Measurements from ENCODE around the gene PSMD9. TPM values are rescaled to one million over a fixed set of nuclear protein-coding genes. Genes with fewer than 3 reads are reported as not detected.
"Not testable (repeated sequence)": the region's sequence is repeated elsewhere in the genome, so short reads cannot be mapped to it uniquely, and the experiment has no call there.

Gene PSMD9
- total RNA-seq, 1 experiment from 2014 or later, result 40.4 TPM

DNA sequence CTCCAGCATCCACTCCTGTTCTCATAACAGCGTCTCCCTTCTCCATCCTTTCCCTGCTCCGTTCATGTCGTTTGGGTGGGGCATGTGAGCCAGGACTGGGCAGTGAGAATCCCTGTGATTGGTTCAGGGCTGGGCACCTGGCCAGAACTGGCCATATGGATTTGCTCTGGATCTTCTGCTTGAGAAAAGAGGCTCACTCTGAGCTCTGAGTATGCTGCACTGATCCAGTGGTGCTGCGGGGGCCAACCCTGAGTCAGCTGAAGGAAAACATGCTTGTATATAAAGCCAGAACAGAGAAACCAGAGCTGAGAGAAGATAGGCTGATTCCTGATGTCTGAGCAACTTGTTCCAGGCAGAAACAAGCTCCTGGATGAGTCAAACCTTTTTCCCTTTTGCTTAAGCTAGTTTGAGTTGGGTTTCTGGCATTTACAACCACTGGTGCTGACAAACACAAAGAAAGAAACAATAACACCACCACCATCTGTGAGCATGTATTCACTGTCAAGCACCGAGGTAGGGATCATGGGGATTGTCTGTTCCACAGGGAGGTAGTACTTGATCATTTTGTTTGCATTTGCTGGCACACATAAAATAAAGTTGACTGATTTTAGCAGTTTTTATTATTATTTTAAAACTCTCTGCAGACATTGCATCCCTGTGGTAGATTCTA is 15.9 kb upstream of the PSMD9 start:
- peak; percentile 71 for DNase-seq (ENCODE audit: low read depth)

DNA sequence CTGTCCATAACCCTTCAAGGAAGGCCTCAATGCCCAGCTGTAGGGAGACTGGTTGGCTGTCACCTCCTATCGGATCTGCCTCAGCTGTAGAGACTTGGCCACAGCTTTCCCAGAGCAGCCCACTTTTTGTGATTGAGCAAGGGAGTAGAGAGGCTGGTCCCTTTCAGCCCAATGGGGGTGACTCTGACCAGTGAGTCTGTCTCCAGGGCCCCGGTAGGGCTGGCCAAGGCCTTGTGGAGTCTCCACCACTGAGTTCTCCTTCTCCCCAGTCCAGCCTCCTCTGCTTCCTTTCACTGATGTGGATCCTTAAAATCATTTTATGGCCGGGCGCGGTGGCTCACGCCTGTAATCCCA is 15.4 kb upstream of the PSMD9 start:
- no peak for DNase-seq (ENCODE audit: low read depth)

GRCh38 chr12:121874071-121874470 is 14.5 kb upstream of the PSMD9 start:
- DNase-seq (ENCODE audit: low read depth), result no peak

- no peak for DNase-seq (ENCODE audit: low read depth)
Measured at GRCh38 chr12:121875582-121875981, 13.0 kb upstream of the PSMD9 start.

DNA sequence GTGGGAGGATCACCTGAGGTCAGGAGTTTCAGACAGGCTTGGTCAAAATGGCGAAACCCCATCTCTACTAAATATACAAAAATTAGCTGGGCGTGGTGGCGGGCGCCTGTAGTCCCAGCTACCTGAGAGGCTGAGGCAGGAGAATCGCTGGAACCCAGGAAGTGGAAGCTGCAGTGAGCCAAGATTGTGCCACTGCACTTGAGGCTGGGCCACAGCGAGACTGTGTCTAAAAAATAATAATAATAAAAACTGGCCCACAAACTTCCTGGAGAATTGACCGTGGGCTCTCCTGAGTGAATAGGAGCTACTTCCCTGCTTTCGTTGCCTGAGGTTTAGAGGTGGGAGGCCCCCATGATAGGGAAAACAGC is 12.5 kb upstream of the PSMD9 start:
- not testable (repeated sequence) for DNase-seq (ENCODE audit: low read depth)

- no peak for DNase-seq (ENCODE audit: low read depth)
Measured at GRCh38 chr12:121883315-121883660, 5.3 kb upstream of the PSMD9 start.

- DNase-seq (ENCODE audit: low read depth), result peak; percentile 33
Measured at GRCh38 chr12:121885129-121885528, 3.5 kb upstream of the PSMD9 start.

DNA sequence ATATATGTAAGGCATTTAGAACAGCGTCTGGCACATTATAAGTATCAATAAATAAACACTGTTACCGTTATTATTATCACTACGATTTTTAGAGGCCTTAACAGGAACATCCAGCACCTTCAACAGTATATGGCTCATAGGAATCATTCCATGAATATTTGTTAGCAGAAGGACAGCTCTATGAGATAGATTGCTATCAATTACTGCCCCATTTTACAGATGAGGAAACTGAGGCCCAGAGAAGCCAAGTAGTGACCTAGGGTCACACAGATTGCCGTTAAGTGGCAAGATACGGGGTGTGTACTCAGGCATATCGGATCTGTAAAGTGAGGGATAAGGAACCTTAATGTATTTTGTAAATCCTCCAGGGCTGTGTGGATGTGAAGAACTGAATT is 510 bp upstream of the PSMD9 start:
- DNase-seq (ENCODE audit: low read depth), result no peak

GRCh38 chr12:121889274-121889624 is 659 bp downstream of the PSMD9 start:
- DNase-seq (ENCODE audit: low read depth), result no peak

DNA sequence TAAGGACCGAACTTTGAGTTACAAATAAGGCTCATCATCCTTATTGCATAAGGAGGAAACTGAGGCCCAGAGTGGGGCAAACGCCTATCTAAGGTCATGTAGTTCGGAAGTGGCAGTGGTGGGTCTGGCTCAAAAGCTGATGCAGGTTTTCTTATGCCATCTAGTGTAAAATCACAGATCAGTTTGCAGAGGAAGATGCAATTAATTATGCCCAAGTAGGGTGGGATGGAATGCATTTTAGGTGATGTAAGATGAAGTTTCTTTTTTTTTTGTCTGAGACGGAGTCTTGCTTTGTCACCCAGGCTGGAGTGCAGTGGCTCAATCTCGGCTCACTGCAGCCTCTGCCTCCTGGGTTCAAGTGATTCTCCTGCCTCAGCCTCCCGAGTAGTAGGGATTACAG is 1.1 kb downstream of the PSMD9 start:
- peak; percentile 9 for DNase-seq (ENCODE audit: low read depth)

GRCh38 chr12:121892673-121893561 is 4.3 kb downstream of the PSMD9 start:
- no peak for DNase-seq (ENCODE audit: low read depth)

DNA sequence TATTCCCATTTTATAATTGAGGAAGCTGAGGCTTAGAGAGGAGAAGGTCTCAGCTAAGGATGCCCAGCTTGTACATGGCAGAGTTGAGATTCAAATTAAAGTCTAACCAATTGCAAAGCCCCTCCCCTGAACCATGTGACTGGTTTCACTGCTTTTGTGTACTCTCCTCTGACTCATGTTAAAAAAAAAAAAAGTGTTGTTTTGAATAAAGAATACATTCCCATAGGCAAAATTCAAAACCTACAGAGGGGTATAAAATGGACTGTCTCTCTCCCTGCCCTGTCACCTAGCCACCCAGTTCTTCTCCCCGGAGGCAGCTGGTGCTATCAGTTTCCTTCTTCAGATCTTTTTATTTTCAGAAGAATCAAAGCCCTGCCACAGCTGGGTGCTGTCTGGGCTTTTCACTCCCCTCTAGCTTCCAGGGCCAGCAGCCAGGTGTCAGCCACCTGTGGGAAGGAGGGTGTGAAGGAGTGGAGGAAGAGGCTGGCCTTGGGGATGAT is 5.4 kb downstream of the PSMD9 start:
- DNase-seq (ENCODE audit: low read depth), result peak; percentile 53

DNA sequence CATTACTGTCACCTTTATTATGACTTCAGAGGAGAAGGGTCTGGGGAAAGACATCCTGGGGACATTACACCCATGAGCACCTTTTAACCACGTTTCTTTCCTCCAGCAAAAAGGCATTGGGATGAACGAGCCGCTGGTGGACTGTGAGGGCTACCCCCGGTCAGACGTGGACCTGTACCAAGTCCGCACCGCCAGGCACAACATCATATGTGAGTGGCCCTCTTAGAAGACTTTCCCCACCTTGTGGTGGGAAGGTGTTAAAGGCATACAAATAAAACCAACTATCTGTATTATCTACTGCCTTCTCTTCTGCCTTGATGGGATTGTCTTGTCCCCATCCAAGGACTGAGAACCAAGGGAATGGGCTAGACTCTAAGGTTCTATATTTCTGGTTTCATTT is 6.0 kb downstream of the PSMD9 start:
- peak; percentile 23 for DNase-seq (ENCODE audit: low read depth)

- no peak for DNase-seq (ENCODE audit: low read depth)
Measured at GRCh38 chr12:121898287-121898686, 9.7 kb downstream of the PSMD9 start.

DNA sequence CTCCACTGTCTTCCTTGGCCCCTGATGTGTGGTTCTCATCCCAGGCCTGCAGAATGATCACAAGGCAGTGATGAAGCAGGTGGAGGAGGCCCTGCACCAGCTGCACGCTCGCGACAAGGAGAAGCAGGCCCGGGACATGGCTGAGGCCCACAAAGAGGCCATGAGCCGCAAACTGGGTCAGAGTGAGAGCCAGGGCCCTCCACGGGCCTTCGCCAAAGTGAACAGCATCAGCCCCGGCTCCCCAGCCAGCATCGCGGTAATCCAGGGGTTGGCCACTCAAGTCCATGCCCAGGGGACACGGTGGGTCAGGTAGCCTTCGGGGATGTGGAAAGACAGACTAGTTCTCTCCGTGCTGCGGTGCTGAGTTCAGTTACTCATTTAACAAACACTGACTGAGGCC is 11.0 kb downstream of the PSMD9 start:
- DNase-seq (ENCODE audit: low read depth), result no peak

DNA sequence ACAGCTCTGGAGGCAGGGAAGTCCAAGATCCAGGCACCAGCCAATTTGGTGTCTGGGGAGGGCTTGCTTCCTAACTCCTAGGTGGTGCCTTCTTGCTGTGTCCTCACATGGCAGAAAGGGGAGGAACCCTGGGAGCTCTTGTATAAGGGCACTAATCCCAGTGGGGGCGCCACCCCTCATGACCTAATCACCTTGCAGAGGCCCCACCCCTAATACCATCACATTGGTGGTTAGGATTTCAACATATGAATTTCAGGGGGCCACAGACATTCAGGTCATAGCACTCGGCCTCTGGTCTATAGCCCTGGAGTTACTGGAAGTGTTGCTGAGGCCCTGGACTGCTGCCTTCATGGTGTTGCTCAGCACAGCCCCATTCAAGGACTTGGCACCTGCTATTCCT is 14.6 kb downstream of the PSMD9 start:
- no peak for DNase-seq (ENCODE audit: low read depth)

DNA sequence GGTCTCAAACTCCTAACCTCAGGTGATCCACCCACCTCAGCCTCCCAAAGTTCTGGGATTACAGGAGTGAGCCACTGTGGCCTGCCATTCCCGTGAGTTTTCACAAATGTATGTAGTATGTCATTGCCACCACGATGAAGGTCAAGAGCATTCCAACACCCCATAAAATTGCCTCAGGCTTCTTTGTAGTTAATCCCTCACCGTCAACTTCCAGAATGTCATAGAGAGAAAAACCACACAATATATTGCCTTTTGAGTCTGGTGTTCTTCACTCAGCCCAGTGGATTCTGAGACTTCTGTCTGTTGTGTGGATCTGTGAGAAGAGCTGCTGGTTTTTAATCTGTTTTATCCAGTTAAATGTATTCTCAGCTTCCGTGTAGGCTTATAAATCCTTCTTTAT is 17.2 kb downstream of the PSMD9 start:
- peak; percentile 67 for DNase-seq (ENCODE audit: low read depth)

DNA sequence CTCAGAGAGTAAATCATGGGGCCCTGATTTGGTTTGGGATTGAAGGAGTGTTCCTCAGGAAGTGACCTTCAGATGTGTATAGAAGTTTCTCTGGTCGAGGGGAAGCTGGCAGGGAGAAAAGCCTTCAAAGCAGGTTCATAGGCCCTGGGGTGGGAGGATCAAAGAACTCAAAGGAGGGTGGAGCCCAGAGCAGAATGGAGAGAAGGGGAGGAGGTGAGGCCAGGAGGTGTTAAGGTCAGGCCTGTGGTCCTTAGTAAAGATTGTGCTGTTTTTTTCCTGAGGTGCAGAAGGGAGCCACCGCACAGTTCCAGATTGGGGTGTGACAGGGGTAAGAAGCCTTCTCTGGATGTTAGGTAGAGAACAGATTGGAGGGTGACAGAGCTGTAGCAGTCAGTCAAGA is 20.1 kb downstream of the PSMD9 start:
- no peak for DNase-seq (ENCODE audit: low read depth)

DNA sequence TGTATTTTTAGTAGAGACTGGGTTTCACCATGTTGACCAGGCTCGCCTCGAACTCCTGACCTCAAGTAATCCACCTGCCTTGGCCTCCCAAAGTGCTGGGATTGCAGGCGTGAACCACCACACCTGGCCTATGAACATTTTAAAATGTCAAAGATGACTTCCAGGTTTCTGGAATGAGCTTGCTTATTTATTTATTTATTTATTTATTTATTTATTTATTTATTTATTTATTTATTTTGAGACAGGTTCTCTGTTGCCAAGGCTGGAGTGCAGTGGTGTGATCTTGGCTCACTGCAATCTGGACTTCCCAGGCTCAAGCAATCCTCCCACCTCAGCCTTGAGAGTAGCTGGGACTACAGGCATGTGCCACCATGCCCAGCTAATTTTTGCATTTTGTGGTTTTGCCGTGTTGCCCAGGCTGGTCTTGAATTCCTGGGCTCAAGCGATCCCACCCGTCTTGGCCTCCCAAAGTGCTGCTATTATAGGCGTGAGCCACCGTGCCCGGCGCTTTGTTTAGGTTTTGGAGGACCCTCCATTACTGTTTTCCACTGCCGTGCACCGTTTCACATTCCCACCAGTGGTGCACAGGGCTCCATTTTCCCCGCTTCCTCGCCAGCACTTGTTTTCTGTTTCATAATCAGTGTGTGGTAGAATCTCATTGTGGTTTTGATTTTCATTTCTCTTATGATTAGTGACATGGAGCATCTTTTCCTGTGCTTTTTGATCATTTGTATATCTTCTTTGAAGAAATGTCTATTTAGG is 23.4 kb downstream of the PSMD9 start:
- no peak for DNase-seq (ENCODE audit: low read depth)

GRCh38 chr12:121915841-121916321 is 27.3 kb downstream of the PSMD9 start:
- no peak for DNase-seq (ENCODE audit: low read depth)

DNA sequence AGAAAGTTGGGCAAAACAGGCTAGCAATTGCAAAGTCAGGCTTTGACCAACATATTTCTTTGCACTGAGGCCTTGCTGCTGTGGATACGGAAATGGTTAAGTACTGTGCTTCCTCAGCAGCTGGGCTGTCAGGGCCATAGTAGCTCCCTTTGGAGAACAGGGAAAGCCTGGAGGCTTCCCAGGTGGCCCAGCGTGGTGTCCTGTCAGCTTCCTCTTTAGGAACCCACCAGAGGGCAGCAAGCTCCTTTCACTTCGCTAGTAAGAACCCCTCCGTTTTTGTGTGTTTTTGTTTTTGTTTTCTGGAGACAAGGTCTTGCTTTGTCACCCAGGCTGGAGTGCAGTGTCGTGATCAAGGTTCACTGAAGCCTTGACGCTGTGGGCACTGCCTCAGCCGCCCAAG is 28.1 kb downstream of the PSMD9 start:
- DNase-seq (ENCODE audit: low read depth), result peak; percentile 12

DNA sequence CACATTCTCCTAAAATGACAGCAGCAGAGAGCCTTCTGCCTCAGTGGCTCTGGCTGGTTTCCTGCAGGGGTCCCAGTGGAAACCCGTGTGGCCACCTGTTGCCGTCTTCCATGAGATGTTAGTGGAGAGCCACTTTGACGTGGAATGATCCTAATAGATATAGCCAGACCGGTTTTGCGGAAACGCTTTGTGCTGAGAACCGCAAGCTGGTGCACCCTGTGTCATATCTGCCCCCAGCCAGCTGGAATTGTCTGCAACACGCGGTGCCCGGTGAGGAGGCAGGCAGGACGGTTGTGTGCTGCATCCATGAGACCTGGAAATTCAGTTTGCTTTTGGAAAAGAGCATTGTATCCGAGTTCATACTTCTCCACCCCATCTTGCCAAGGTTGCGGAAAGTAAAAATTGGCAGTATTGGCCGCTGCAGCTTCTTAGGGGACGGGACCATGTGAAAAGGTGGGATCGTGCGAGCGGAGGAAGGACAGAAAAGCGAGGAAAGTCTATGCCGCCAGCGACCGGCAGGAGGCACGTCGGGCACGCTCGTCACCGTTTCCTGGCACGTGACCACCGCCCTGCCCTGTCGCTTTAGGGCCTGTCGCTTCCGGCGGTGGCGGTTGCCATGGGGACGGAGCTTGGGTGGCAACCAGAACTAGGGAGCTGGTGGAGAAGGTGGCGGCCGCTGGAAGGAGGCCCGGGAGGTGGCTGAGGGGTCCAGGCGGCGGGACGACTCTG is 29.5 kb downstream of the PSMD9 start, which contains the start of gene CFAP251:
TSS of gene CFAP251 (plus strand) at position 643 of the 729 bp plus-strand sequence. CDS start 2,714 bp downstream, outside the sequence.
- DNase-seq (ENCODE audit: low read depth), result no peak
